GM18951 (cell line): ENCODE results near the gene THAP10.
"Not testable (repeated sequence)": the region's sequence is repeated elsewhere in the genome, so short reads cannot be mapped to it uniquely, and the experiment has no call there.

Experiments used
- POLR2A ChIP-seq: IDR thresholded peaks from 4 replicates; pipeline ENCODE4 v1.6.1; 2011; ENCODE audit warnings: mild to moderate bottlenecking; ENCODE audit not compliant: insufficient read length, insufficient read depth; ENCODE audit errors: extremely low read depth
- in situ Hi-C: fragments of 300-500 bp; cut with MboI; formaldehyde crosslinking; loops from one replicate; pipeline ENCODE4 v1.12.0; 2022; ENCODE audit warnings: low sequenced_read_pairs, mixed read lengths, inconsistent platforms; ENCODE audit not compliant: unreplicated experiment

THAP10 gene

GRCh38 chr15:70867911-70868467 is 24.2 kb downstream of the THAP10 start:
- TF ChIP-seq POLR2A = no peak
- in situ Hi-C loops = no loop called here

DNA sequence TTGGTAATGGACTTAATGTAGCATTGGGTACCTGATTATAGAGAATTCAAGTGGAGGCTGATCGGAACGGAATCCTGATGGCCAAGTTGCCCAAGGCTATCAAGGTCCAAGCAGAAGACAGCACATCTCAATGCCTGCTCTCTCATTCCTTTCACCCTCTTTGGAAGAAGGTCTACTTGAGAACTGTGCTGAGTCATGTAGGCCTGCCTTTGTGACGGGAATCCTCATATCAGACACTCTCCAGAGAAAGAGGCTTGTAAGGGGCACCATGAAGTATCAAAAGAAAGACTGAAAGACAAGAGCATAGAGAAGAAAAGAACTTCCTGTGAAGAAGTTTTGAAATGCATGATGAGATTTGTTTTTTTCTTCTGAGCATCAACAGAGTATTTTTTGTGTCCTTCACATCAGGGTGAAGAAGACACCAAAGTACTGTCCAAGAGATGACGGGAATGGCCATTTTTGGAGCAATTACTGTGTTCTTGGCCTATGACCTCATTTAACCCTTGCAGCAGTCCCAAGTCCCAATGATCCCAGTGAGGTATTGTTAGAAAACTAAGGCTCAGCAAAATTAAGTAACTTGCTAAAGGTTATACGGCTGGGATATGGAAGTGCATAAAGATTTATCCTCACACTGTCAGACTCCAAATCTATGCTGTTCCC is 25.1 kb downstream of the THAP10 start:
- in situ Hi-C loops = no loop called here
- TF ChIP-seq POLR2A = no peak

DNA sequence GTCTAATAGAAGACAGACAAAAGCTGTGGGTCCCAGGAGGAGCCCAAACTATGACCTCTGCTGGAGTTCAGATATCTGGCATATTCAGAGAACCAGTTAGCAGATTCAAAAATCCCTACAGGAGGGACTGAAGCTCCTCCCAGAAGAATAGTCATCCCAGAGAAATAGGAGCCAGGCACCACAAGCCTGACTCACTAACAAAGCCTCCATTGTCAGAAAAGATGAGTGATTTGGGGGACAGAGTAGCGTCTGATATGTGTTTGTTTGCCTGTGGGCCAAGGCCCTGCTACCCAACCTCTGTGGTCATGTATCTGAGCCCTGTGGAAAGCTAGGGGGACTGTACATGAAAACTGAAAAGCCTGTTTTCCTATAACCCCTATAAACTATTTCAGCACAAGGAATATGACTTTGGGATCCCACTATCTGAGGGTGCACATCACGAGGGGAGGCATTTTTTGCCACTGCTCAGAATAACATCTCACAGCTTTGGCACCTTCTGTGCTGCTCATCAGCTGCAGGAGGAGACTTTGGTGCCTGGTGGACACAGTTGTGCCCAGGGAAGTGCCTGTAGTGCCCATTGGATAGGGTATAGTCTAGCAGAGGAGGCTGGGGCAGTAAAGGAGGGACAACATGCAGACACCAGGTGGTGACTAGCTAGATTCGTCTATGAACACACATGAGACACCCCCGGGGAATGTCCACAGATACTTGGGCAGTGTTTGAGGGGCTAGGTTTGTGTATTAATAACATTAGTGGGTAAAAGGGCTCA is 28.6 kb downstream of the THAP10 start:
- no peak for TF ChIP-seq POLR2A
- in situ Hi-C loops = no loop called here

GRCh38 chr15:70859998-70860397 is 32.2 kb downstream of the THAP10 start:
- in situ Hi-C loops = no loop called here
- no peak for TF ChIP-seq POLR2A

DNA sequence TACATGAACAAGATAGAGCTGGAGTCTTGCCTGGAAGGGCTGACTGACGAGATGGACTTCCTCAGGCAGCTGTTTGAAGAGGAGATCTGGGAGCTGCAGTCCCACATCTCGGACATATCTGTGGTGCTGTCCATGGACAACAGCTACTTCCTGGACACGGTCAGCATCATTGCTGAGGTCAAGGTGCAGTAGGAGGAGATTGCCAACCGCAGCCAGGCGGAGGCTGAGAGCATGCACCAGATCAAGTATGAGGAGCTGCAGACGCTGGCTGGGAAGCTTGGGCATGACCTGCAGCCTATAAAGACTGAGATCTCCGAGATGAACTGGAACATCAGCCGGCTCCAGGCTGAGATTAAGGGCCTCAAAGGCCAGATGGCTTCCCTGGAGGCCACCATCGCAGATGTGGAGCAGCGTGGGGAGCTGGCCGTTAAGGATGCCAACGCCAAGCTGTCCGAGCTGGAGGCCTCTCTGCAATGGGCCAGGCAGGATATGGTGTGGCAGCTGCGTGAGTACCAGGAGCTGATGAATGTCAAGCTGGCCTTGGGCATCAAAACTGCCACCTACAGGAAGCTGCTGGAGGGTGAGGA is 32.8 kb downstream of the THAP10 start:
- in situ Hi-C loops = no loop called here
- no peak for TF ChIP-seq POLR2A

- in situ Hi-C loops = not testable (repeated sequence)
These were observed 33.5 kb downstream of the THAP10 start for GRCh38 chr15:70858614-70859321.

GRCh38 chr15:70857562-70858285 is 34.5 kb downstream of the THAP10 start:
- in situ Hi-C loops = no loop called here
- TF ChIP-seq POLR2A = no peak

DNA sequence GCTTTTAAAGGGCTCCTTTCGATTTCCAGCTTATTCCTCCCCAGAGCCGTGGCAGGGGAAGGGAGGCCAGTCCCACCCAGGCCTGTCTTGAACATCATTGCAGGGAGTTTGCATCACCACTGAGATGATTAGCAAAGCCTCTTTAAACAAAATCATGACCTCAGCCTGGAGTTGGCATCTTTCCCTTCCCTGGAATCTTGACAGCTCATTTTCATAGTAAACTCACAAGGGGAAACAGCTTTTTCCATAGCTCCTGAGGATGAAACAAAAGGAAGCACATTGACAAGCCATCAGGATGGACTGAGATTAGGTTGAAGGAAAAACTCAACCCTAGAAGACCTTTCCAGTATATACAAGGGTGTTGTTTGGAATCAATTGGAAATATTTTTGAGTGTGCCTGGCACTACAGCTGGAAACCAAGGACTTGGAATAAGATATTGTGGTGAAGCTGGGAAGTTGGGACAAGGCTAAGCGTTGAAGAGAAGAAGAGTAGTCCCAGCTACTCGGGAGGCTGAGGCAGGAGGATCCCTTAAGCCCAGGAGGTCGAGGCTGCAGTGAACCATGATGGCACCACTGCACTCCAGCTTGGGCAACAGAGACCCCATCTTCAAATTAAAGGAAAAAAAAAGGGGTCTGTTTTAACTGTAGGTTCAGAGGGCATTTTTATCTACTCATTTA is 35.2 kb downstream of the THAP10 start:
- TF ChIP-seq POLR2A = no peak
- in situ Hi-C loops = no loop called here

DNA sequence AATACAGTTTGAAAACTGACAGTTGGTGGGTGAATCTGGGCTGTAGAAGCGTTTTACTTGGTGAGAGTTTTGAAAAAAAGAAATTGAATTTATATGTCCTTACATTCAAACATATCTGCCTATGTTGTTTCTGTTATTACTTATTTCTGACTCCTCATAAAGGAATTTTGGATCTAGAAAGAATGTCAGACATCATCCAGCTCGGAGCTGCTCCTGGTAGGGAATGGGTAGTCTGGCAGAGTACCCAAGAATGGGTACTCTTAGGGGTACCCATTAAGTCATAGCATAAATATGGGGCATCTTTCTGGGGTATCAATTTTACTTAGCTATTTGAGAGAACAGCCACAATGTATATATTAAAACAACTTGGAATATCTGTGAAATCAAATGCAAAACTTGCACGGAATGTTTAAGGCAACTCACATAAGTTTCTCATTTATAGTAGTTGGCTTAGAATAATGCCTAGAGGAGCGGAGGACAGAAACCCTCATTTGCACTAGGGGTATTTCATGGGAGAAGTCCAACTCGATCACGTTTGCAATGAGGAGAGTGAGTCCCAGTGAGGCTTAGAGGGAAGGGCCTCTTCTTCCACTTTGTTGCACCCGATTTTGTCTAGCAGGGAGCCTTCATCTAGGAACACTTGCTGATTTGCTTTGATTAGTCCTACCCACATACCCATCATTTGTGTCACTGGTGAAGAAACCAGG is 35.9 kb downstream of the THAP10 start:
- TF ChIP-seq POLR2A = no peak
- in situ Hi-C loops = no loop called here

GRCh38 chr15:70855764-70856163 is 36.5 kb downstream of the THAP10 start:
- in situ Hi-C loops = no loop called here
- TF ChIP-seq POLR2A = no peak

GRCh38 chr15:70854666-70854976 is 37.6 kb downstream of the THAP10 start:
- in situ Hi-C loops = no loop called here

GRCh38 chr15:70853973-70854665 is 38.1 kb downstream of the THAP10 start, which contains the start of gene LARP6:
Gene LARP6 (minus strand): TSS chr15:70854157. CDS start chr15:70854088, 69 bp downstream.
- TF ChIP-seq POLR2A = no peak
- in situ Hi-C loops = no loop called here

More at GRCh38 chr15:70854666-70854976, 37.6 kb downstream of the THAP10 start:
- no peak for TF ChIP-seq POLR2A
